Measurements from ENCODE around the gene NOC2L.

DNA sequence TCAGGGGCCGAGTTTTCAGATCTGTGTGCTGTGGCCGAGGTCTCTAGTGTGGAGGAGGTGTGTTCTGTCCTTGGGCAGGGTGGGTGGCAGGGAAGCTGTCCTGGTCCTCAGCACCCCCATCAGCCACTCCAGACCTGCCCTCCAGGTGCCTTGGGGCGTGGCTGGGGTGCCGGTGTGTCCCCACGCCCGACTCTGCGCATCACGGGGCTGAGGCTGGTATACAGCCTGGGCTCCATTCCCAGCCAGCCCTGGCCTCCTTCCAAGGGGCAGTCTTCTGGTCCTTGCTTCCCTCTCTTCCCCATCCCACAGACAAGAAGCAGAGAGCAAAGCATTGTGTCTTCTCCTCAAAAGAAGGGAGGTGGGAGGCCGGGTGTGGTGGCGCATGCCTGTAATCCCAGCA, 31.3 kb downstream of the NOC2L start:
- TF ChIP-seq CTCF (IDR thresholded peaks at IDR 0.05): no peak
- TF ChIP-seq POLR2A (IDR thresholded peaks at IDR 0.05): no peak

Measured in thyroid gland (tissue), 4 donors.